Measurements from ENCODE around the gene SATB2.
A peak's percentile ranks its signal among the peaks of the same experiment; 100 is the strongest.

Gene SATB2

DNA sequence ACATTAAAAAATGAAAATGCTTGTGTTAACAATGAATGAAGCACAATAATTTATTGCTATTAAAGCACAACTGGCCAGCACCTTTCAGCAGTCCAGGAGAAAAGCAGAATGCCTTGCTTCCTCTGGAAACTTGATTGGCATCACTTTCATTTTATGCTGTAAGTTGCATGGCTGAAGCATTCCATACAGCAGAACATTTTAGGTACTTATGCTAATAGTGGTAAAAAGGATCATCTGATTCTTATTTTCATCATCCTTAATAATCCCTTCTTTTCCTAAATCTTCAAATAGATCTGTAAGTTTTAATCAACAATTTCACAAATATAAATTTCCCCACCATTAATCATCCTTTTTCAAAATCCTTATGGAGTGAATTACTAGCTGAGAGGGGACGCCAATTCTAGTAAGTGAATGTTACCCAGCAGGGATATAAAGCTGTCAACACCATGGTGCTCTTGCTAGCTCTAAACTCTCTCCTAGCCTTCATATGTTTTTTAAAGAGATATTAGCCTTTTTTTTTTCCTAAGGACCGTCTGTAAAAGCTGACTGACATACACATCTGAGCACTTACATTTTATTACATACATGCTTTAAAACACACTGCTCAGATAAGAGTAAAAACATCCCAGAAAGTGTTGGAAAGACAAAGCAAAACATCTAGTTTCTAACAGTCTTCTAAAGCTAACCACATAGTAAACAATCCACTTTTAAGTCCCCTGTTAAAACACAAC lies 5.3 kb downstream of the SATB2 start:
- no peak for DNase-seq (ENCODE audit: low spot score)

GRCh38 chr2:199449956-199450355 lies 7.8 kb downstream of the SATB2 start:
- no peak for DNase-seq (ENCODE audit: low spot score)

DNA sequence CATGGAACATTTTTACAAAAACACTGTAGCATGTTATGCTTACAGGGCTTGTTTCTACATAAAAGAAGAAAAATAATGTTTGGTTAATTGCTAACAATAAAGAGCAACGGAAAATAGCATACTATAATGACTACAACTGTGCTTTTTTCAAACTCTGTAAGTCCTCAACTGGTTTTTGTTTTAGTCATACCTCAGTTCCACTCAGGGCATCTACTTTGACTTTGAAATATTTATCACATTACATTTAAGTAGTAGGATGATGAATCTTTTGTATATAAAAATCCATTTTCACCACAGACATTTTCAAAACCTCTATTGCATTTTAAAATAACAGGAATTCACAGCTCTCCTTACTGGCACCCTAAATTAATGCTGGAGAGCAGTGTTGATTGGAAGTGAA lies 8.3 kb downstream of the SATB2 start:
- no peak for DNase-seq (ENCODE audit: low spot score)

DNA sequence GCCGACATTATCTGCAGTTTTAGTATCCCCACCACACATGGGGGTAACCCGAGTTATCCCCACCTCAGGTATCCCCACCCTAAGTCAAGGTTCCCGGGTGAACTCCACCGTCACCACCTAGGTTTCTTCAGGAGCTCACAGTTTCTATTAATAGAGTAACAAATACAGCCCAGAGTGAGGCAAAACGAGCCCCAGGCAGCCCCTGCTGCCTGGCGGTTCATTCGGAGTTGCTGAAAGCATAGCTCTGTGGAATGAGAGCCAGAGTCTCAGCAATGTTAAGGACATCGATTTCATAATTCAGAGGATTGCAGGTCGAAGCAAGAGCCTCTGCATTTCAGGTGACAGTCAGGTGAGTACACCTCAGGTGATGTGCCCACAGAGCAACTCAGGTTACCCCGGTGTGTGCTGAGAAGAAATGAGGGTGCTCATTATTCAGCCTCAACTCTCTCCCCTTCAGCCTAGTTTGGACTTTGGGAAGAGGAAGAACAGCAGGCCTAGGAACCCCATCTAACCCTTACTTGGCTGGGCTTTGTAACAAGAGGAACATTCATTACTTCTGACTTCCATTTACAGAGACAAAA lies 10.7 kb downstream of the SATB2 start:
- no peak for DNase-seq (ENCODE audit: low spot score)

DNA sequence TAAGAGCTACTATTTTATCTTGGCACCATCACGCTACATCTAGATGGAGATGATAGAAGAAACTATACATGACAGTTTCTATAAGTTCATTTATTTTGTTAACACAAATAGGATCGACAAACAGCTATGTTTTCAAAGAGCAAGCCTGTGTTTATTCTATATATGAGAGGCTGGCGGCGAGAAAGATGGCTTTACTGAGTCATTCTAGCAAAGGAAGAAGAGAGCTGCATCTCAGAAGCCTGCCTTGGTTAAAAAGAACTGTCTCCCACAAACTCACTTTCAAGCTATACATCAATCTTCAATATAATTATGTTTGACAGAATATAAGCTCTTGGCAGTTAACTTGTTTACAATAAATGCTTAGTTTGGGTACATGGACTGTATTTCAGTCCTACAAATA lies 13.0 kb downstream of the SATB2 start:
- DNase-seq (ENCODE audit: low spot score), result no peak

DNA sequence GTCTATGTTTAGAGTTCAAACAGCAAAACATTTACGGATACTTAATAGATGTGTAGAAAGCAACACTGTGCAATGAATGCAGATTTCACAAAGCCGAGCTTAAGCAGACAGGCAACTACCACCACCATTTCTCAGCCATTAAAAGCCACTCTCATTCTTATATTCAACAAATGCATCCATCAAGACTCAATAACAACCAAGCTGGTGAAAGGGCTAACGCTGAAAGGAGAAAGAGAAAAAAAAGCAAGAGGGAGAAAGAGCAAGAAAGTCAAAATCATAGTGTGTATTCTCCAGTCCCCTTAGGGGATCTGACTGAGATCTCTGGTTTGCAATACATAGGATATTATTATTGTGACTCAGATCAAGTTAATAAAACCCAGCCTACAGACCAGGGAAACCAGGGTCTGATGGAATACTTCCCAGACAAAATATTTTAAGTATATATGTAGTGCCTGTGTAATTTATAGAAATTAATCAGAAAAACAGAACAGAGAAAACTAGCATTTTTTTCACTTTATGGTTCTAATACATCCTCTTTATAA lies 14.1 kb downstream of the SATB2 start:
- DNase-seq (ENCODE audit: low spot score), result no peak

DNA sequence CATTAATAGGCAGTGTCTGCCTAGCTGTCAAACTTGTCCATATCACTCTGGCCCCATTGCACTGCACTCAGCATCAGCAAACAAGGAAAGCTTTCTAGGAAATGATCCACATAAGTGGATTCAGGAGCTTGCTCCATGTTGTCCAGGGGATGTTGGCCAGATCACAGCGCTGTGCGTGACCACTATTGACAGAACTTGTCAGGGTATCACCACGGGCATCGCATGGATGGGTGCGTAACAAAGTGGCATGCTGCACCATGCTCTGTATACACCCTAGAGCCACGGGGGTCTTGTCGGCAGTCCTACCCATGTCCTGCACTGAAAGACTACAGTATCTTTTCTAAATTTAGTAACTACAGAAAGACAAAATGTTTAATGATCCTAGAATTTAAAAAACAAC lies 15.6 kb downstream of the SATB2 start:
- DNase-seq (ENCODE audit: low spot score), result no peak

GRCh38 chr2:199441759-199442158 lies 16.0 kb downstream of the SATB2 start:
- DNase-seq (ENCODE audit: low spot score), result no peak

DNA sequence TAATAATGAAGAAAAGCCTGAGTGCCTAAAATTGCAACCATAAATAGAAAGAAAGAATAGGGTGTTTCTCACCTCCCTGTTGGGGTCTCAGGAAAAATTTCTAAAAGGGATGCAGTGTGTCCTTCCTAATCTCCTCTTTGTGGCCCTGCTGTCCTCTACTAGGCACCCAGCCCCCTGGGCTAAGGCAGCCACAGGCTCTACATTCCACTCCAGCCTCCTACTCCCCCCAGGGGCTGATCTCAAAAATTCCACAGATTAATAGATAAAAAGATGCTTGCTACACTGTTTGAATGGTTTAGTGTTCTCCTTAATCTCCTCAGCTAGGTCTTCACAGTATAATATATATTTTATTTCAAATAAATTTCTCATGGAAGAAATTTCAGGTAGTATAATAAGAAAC lies 17.6 kb downstream of the SATB2 start:
- DNase-seq (ENCODE audit: low spot score), result no peak

- no peak for DNase-seq (ENCODE audit: low spot score)
These were observed 18.2 kb downstream of the SATB2 start for GRCh38 chr2:199439542-199439941.

- DNase-seq (ENCODE audit: low spot score), result peak; percentile 12
These were observed 18.7 kb downstream of the SATB2 start for GRCh38 chr2:199439066-199439465.

- no peak for DNase-seq (ENCODE audit: low spot score)
These were observed 23.2 kb downstream of the SATB2 start for GRCh38 chr2:199434555-199434954.

DNA sequence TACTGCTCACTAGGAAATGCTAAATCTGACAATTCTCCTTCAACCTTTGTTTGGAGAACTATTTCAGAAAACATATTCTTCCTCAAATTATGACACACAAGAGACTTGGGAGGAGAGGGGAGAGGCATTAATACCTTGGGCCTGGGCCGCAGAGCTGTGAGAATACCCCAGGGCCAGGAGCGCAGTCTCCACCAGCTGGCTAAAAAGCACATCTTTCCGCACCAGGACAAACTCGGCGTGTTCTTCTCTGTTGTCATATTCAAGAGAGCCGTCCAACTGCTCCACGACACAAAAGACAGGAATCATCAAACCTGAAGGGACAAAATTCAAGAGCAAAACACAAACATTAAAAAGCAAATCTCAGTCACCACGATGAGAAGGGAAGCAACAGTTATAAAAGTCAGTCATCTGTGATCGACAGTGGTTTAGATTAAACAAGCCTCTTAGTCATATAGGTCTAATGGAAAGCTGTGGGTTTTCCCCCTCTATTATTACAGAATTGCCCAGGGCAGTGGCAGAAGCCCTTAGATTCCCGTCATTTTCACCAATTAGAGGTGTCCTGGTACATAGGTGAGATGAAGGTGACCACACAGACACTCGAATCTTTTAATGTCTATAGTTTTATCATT lies 24.4 kb downstream of the SATB2 start:
- no peak for DNase-seq (ENCODE audit: low spot score)

DNA sequence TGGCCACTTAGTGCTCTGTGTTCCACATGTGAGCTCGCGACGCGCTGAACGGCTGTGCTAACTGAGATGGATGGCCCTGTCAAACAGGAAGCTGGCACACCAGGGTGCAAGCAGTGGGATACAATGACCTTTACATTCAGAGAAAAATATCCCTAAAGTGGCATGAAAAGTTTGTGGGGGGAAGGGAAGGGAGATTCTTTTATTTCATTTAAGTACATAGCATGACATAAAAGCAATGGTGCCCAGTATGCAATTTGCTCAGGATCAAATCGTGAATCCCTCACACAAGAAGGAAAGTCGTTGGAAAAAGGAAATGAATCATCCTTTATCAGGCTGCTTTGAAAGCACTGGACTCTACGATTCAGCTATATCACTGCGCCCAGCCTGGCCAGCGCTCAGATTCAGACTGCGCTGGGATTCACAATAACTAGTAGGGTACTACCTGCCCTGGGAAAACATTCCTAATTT lies 26.0 kb downstream of the SATB2 start:
- peak; percentile 49 for DNase-seq (ENCODE audit: low spot score)

- no peak for DNase-seq (ENCODE audit: low spot score)
These were observed 27.5 kb downstream of the SATB2 start for GRCh38 chr2:199430214-199430613.

- DNase-seq (ENCODE audit: low spot score), result no peak
These were observed 29.4 kb downstream of the SATB2 start for GRCh38 chr2:199428291-199428690.

DNA sequence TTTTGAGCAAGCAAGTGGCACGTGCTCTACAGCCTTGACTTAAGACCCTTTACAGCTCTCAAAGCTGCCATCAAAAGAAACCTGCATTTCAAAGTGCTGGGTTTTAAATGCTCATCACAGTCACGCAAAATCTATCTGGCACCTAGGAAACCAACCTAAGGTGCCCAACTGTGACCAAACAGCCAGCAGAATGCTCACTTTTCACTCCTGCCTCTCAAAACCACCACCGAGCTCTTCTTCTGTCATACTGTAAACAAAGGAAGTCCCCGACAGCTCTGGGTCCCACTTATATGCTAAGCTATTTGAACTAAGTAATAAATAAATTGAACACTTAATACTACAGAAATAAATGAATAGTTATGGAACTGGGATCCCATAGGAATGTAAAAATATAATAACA lies 33.6 kb downstream of the SATB2 start:
- DNase-seq (ENCODE audit: low spot score), result no peak

DNA sequence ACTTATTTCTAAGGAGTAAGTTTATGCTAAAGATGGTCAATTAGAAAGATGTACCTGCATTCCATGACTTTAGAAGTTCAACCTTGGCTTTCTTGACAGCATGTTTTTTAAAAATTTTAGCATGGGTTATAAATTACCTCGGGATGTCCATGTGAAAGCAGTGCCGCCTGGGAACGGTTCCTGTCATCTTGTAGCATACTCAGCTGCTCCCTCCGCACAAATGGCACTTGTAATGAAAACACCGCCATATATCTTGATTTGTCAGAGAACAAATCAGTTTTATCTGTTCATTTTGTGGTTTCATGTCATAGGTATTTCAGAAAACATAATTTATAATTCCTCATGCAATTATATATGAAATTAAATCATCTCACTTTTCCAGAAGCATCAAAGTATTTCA lies 38.3 kb downstream of the SATB2 start:
- DNase-seq (ENCODE audit: low spot score), result no peak

DNA sequence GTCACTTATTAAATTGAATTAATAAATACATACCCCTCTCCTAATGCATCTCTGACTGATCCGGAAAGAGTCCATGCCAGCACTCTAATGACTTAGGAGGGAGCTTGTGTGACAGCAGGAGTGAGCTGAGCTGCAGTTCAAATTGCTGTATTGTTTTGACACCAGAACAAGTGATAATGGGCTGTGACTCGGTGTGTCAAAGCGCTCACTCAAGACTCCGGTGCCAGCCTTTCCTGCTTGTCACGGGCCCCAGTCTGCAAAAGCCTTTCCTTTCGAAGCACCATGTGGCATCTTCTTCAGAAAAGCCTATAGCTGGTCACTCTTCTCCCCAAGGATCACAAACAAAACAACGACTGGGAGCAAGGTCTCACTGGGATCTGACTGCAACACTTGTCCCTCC lies 43.3 kb downstream of the SATB2 start:
- no peak for DNase-seq (ENCODE audit: low spot score)

GRCh38 chr2:199414001-199414400 lies 43.7 kb downstream of the SATB2 start:
- DNase-seq (ENCODE audit: low spot score), result no peak

DNA sequence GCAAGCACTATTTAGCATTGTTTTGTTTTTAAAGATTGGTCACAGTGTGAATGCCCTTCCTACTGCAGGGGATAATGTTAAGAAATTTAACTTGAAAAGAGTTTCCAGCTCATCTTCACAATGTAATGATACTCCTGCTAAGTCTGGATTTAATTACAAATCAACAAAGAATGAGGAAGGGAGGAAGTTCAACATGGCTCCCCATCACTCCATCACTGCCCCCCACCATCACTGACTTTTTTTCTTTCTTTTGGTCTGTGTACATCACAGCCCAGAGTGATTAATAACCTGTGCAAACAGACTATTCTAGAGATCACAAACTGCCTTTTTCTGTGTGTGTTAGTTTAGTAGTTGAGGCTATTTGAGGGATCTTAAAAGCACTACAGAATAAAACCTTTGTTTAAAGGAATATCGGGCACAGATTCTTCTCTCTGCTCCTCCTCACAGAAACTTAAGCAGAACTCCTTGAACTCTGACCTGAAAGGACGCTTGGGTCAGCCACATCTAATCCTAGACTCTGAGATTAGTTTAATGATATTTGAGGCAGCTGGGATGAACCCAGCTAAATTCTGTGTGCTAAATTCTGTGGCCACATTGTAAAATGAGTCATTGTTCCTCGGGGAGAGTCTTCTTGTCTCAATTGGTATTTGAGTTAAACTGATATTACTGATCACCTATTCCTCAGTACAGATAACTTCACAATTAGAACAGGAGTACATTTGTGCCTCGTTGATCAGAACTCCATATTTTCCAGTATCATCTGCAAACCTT lies 47.8 kb downstream of the SATB2 start:
- DNase-seq (ENCODE audit: low spot score), result no peak

GRCh38 chr2:199407421-199407820 lies 50.3 kb downstream of the SATB2 start:
- no peak for DNase-seq (ENCODE audit: low spot score)
